Left kidney (tissue), 2 donors: Measurements from ENCODE around the gene CCND3. TPM values are rescaled to one million over a fixed set of nuclear protein-coding genes. Genes with fewer than 3 reads are reported as not detected.
"Not testable (repeated sequence)": the region's sequence is repeated elsewhere in the genome, so short reads cannot be mapped to it uniquely, and the experiment has no call there.

Experiments used
- DNase-seq: peaks from one replicate; pipeline ENCODE4 v3.0.0-alpha.2; 2013
- polyA plus RNA-seq: library from polyadenylated mRNA; unstranded; fragments of 120-200 nt; gene quantifications from one replicate; pipeline ENCODE4 v1.2.1, GENCODE V29; 2013; ENCODE audit not compliant: insufficient read length

Gene CCND3
- polyA plus RNA-seq, 1 donor, result 25.9 TPM

DNA sequence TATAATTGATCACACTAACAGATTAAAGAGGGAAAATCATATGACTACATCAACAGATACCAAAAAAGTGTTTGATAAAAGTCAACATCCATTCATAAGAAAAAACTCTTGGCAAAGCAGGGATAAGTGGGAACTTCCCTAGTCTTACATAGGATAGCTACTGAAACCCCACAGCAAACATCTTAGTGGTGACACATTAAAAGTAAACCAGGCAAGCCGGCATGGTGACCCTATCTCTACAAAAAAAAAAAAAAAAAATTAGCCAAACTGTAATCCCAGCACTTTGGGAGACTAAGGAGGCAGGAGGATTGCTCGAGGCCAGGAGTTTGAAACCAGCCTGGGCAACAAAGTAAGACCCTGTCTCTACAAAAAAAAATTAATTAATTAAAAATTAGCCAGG lies 13.8 kb upstream of the CCND3 start:
- DNase-seq, result no peak

DNA sequence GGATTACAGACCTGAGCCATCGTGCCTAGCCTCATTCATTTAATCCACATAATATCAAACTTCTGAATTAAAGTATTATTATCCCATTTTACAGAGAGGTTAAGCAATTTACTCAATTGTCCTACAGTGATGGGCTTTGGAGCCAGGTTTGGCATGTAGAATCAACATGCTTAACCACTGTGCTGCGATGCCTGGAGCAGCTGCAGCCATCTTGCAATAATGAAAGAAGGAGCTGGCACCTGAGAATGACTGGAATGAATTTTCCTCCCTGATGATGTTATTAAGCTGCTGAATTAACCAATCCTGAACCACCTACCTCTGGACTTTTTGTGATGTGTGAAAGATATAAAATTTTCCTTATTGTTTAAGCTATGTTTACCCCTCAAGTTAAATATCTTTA lies 13.1 kb upstream of the CCND3 start:
- no peak for DNase-seq

- no peak for DNase-seq
Measured at GRCh38 chr6:41947581-41948220, 6.1 kb upstream of the CCND3 start.

GRCh38 chr6:41943456-41943855 lies 1.8 kb upstream of the CCND3 start:
- no peak for DNase-seq

- DNase-seq, result not testable (repeated sequence)
Measured at GRCh38 chr6:41942882-41943281, 1.3 kb upstream of the CCND3 start.

GRCh38 chr6:41942067-41942851 lies 651 bp upstream of the CCND3 start:
- DNase-seq, result no peak

GRCh38 chr6:41940759-41941279 lies 789 bp downstream of the CCND3 start:
- peak; percentile 33 for DNase-seq

GRCh38 chr6:41939848-41940758 lies 1.5 kb downstream of the CCND3 start:
- no peak for DNase-seq

DNA sequence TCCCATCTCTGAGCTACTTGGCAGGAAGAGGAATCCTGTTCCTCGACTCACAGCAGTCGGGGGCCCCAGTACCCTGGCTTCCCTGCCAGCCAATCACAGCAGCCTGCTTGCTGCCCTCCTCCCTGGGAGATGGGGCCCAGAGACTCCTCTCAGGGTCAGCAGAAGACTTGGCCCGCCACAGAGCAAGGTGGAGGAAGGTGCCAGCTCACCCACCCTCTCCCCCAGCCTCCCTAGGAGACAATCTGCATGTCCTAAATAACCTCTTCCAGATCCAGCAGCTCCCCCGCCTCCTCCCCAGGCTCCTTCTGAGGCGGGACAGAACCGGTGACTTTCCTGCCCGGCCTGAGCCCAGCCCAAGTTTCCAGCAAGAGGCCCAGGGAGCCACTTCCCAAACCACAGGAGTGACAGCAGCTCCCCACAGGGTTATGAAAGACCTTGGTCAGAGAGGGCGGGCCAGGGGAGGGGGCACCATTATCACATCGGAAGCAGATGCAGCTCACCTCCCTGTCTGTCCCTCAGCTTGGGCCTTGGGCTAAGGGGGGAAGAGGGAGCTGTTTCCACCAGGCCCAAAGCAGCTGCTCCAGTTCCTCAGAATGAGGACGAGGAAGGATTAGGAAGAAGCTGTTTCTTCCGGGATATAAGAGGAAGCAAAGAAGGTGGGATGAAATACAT lies 2.3 kb downstream of the CCND3 start:
- DNase-seq, result no peak

DNA sequence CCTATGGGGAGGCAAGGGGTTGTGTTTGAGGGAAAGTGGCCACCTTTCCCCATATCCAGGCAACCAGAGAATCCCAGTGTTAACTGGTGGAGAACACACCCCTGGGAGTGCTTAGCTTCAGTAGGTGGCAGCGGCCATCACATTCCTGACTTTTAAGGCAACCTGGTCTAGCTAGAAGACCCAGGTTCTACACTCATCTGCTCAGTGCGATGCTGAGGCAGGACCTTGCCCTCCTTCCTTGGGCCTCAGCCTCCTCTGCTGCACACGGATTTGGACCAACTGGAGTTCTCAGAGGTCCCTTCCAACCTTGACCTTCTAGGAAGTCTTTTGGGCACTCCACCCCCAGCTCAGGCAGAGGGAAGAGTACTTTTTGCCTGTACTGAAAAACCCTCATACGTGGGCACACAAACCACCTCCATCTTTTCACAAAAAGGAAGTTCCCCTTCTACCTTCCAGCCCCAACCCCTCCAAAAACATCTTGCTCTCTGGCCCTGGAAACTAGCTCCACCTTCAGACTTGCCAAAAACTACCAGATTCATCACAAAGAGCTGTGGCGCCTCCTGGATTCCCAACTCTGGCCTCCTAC lies 2.9 kb downstream of the CCND3 start:
- DNase-seq, result no peak

DNA sequence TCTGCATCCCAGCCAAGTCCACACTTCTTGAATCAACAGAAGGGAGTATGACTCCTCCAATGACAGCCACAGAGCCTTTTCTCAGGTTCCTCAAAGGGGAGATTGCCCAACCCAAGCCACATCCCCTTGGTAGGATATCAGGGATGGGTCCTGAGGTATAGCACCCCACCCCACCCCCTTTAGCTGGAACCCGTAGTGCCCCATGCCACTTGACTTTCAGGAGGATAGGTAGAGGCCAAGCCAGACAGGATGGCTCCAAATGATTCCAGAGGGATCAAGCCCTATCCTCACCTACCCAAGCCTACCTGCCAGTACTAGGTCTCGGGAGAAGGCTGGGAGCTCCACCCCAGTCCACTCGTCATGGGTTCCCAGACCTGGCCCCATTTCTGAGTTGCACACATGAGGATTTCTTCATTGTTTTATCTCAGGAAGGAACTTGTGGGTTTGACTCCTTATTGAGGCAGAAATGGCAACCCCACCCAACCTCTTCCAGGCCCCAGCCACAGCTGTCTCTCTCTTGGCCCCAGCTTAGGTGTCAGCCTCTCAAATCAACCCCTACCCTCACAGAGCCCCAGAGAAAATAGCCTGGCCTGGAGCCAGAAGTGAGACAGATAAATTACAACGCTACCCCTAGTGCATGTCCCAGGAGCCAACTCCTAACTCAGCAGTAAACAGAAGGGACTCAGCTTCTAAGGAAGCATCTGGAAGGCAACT lies 3.6 kb downstream of the CCND3 start:
- DNase-seq, result no peak

DNA sequence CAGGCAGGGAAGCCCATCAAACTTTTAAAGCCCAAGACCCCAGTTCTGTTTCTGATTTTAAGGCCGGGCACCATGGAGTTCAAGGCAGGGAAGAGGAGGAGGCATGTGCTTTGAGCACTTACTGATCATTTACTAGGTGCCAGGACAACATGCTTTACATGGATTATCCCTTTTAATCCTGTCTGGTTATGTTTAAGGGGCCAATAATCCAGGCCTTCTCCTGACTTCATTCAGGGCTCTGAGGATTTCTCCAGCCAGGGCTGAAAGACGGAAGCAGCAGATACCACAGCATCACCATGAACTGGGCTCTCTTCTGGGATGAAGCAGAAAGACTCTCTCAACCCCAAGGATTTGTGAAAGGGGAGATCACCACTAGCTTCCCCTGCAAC lies 4.1 kb downstream of the CCND3 start:
- DNase-seq, result no peak

GRCh38 chr6:41936073-41936837 lies 5.4 kb downstream of the CCND3 start:
- DNase-seq, result peak; percentile 54

GRCh38 chr6:41935685-41936072 lies 5.9 kb downstream of the CCND3 start:
- no peak for DNase-seq

- no peak for DNase-seq
Measured at GRCh38 chr6:41935193-41935574, 6.4 kb downstream of the CCND3 start.

DNA sequence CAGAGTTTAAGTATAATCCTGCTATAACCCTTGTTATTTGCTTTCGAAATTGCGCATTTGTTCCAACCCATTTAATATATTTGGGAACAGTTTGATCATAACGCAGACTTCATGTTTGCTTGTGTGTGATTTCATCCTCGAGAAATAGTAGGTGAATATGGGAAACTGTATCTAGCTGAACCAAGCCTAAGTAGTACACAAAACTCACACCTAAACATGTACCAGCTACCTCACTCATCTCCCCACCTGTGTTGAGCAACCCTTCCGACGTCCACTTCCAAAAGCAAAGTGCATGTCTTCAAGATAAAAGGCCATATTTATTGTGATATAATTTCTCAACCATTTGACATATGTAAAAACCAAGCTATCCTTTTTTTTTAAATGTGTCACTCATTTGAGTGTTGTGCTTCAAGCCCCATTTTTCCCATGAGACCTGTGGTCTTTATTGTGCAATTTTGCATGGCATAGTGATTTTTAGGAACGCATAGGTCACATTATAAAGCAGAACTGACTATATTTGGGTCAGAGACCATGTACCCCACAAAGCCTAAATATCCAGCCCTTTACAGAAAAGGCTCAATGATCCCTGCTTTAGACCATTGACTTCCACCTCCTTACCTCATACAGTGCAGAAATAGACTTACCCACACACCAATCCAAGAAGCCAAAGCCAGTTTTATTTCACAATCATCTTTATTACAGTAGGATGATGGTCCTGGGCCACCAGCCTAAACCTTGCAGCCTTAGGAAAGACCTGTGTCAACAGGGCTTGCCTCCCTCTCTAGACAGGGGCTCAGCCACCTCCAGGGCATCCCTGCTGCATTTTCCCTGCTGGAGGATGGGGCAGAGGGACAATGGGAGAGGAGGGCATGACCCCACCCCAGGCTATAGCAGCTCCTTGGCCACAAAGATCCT lies 7.1 kb downstream of the CCND3 start:
- no peak for DNase-seq

DNA sequence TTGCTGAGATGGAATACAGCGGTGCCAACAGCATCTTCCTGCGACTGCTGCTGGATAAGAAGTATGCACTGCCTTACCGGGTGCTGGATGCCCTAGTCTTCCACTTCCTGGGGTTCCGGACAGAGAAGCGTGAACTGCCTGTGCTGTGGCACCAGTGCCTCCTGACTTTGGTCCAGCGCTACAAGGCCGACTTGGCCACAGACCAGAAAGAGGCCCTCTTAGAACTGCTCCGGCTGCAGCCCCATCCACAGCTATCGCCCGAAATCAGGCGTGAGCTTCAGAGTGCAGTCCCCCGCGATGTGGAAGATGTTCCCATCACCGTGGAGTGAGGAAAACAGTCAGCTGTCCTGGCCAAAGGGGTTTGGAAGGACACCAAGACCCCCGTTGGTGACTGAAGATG lies 9.2 kb downstream of the CCND3 start:
- no peak for DNase-seq

DNA sequence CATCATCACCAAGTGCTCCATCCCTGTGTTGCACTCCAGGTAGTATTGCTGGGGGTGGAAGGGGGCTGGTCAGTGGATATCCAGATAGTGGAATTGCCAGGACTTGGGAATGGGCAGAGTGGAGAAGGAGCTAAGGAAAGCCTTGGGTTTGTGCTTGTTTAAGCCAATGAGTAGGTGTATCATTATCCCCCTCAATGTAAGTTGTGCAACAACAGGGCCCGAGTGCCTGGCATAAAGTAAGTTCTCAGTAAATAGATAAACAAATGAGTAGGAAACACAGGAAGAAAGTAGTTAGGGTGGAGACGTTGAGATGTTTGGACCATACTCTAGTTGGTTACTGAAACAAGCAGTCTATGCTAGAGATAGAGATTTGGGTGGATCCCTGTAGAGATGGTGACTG lies 9.8 kb downstream of the CCND3 start:
- DNase-seq, result no peak

- DNase-seq, result no peak
Measured at GRCh38 chr6:41929924-41930323, 11.7 kb downstream of the CCND3 start.
